Neural cell (in vitro differentiated cells): ENCODE results near the gene NPNT. TPM values are rescaled to one million over a fixed set of nuclear protein-coding genes. Genes with fewer than 3 reads are reported as not detected.

Experiments used
- H2AFZ ChIP-seq: fragments of 200-600, 300-800 bp; sonication (generic), shearing (Covaris generic); 2 replicates; pipeline ENCODE4 v1.6.0; 2014; ENCODE audit warnings: low read depth, mild to moderate bottlenecking, antibody characterized with exemption, low read length, moderate library complexity
- H3F3A ChIP-seq: fragments of 200-600 bp; shearing (Covaris generic); 2 replicates; pipeline ENCODE4 v1.6.1; 2016; ENCODE audit warnings: mild to moderate bottlenecking, moderate library complexity, mixed read lengths, antibody characterized with exemption, low read length; ENCODE audit not compliant: insufficient read depth, poor library complexity, severe bottlenecking
- H3K27ac ChIP-seq: fragments of 200-600, 300-800 bp; sonication (generic), shearing (Covaris generic); 2 replicates; pipeline ENCODE4 v1.5.1; 2014; ENCODE audit warnings: mild to moderate bottlenecking, low read length, moderate library complexity
- H3K27me3 ChIP-seq: fragments of 300-800, 200-600 bp; sonication (generic), shearing (Covaris generic); 2 replicates; pipeline ENCODE4 v1.6.0; 2014; ENCODE audit warnings: mild to moderate bottlenecking, low read depth, low read length, moderate library complexity; ENCODE audit not compliant: insufficient read depth
- H3K36me3 ChIP-seq: fragments of 300-800, 200-600 bp; sonication (generic), shearing (Covaris generic); 2 replicates; pipeline ENCODE4 v1.5.1; 2014; ENCODE audit warnings: mild to moderate bottlenecking, antibody characterized with exemption, low read length, moderate library complexity; ENCODE audit not compliant: insufficient read depth
- H3K4me2 ChIP-seq: fragments of 300-800, 200-600 bp; sonication (generic), shearing (Covaris generic); 2 replicates; pipeline ENCODE4 v1.6.0; 2014; ENCODE audit warnings: mild to moderate bottlenecking, low read length
- H3K4me3 ChIP-seq: fragments of 300-800, 200-600 bp; sonication (generic), shearing (Covaris generic); 2 replicates; pipeline ENCODE4 v1.5.1; 2014; ENCODE audit warnings: mild to moderate bottlenecking, low read length, moderate library complexity
- H3K79me2 ChIP-seq: fragments of 200-600 bp; shearing (Covaris generic); replicated peaks from 2 replicates; pipeline ENCODE4 v1.6.0; 2014; ENCODE audit warnings: mild to moderate bottlenecking, low read length, moderate library complexity; ENCODE audit not compliant: insufficient read depth
- H3K9ac ChIP-seq: fragments of 300-800, 200-600 bp; sonication (generic), shearing (Covaris generic); 2 replicates; pipeline ENCODE4 v1.6.1; 2016; ENCODE audit warnings: mild to moderate bottlenecking, low read length, mixed read lengths
- H3K9me2 ChIP-seq: fragments of 200-600 bp; shearing (Covaris generic); 2 replicates; pipeline ENCODE4 v1.6.1; 2016; ENCODE audit warnings: mild to moderate bottlenecking, low read length, mixed read lengths; ENCODE audit not compliant: insufficient read depth
- H3K9me3 ChIP-seq: fragments of 200-600, 300-800 bp; sonication (generic), shearing (Covaris generic); 2 replicates; pipeline ENCODE4 v1.6.1; 2016; ENCODE audit warnings: mild to moderate bottlenecking, mixed run types, low read length, moderate library complexity, mixed read lengths
- H4K20me1 ChIP-seq: fragments of 200-600 bp; shearing (Covaris generic); 2 replicates; pipeline ENCODE4 v1.6.1; 2016; ENCODE audit warnings: mild to moderate bottlenecking, mixed run types; ENCODE audit not compliant: insufficient read depth
- CTCF ChIP-seq: fragments of 450-650 bp; IDR thresholded peaks from 2 replicates; pipeline ENCODE4 v1.5.1; 2014; ENCODE audit warnings: antibody characterized with exemption, mild to moderate bottlenecking, moderate library complexity; ENCODE audit not compliant: poor library complexity, severe bottlenecking
- EP300 ChIP-seq: fragments of 450-650 bp; conservative IDR thresholded peaks from 2 replicates; pipeline ENCODE4 v1.6.1; 2014; ENCODE audit warnings: antibody characterized with exemption, mild to moderate bottlenecking, moderate library complexity; ENCODE audit not compliant: poor library complexity, severe bottlenecking
- EZH2 ChIP-seq: fragments of 200-600, 300-800 bp; shearing (Covaris generic), sonication (generic); IDR thresholded peaks from 2 replicates; pipeline ENCODE4 v1.6.1; 2014; ENCODE audit warnings: antibody characterized with exemption, low read length, borderline replicate concordance, mild to moderate bottlenecking; ENCODE audit not compliant: insufficient read depth, poor library complexity, severe bottlenecking
- MXI1 ChIP-seq: fragments of 450-650 bp; conservative IDR thresholded peaks from 2 replicates; pipeline ENCODE4 v1.6.1; 2014; ENCODE audit warnings: antibody characterized with exemption, mild to moderate bottlenecking; ENCODE audit not compliant: poor library complexity, severe bottlenecking
- POLR2AphosphoS5 ChIP-seq: IDR thresholded peaks from 2 replicates; pipeline ENCODE4 v1.6.1; 2012
- RAD21 ChIP-seq: fragments of 450-650 bp; conservative IDR thresholded peaks from 2 replicates; pipeline ENCODE4 v1.6.1; 2014; ENCODE audit warnings: antibody characterized with exemption, mild to moderate bottlenecking, moderate library complexity
- REST ChIP-seq: IDR thresholded peaks from 2 replicates; pipeline ENCODE4 v1.6.1; 2012; ENCODE audit warnings: borderline replicate concordance
- SMC3 ChIP-seq: fragments of 450-650 bp; conservative IDR thresholded peaks from 2 replicates; pipeline ENCODE4 v1.6.1; 2014; ENCODE audit warnings: antibody characterized with exemption, mild to moderate bottlenecking, moderate library complexity; ENCODE audit not compliant: poor library complexity
- TAF1 ChIP-seq: IDR thresholded peaks from 2 replicates; pipeline ENCODE4 v1.6.1; 2012; ENCODE audit warnings: low read depth
- polyA plus RNA-seq: library from polyadenylated mRNA; depleted of rRNA; stranded (reverse); fragments of >200 nt; gene quantifications from 2 replicates; pipeline ENCODE4 v1.2.3, GENCODE V29; 2014

NPNT gene
- polyA plus RNA-seq, 1 donor from 2014 or later = 2.6 TPM

- Histone ChIP-seq H3K4me3 (peak overlapping the region; percentile 73), H3K27me3 (peaks cover 77% of the 10 kb centered on the region), H3K4me2 (peak overlapping the region; percentile 61), H3K9me3 (no peaks in the 10 kb centered on the region), H3F3A (no peaks in the 10 kb centered on the region), H3K27ac (no peak overlapping the region), H2AFZ (peak overlapping the region; percentile 42), H4K20me1 (no peaks in the 10 kb centered on the region), H3K9ac (peak overlapping the region; percentile 44), H3K79me2 (no peaks in the 10 kb centered on the region), H3K36me3 (no peaks in the 10 kb centered on the region), H3K9me2 (no peaks in the 10 kb centered on the region)
- TF ChIP-seq SMC3 = no peak
- peak; percentile 27 for TF ChIP-seq RAD21
- TF ChIP-seq EZH2 = no peak
- TF ChIP-seq POLR2AphosphoS5 = peak; percentile 19
- no peak for TF ChIP-seq TAF1
- TF ChIP-seq EP300 = peak; percentile 47
- no peak for TF ChIP-seq REST
- TF ChIP-seq CTCF = peak; percentile 48
- TF ChIP-seq MXI1 = no peak
Observed at GRCh38 chr4:105895583-105896460, 551 bp downstream of the NPNT start.

- Histone ChIP-seq H2AFZ (peak overlapping the region; percentile 42), H3K9ac (peak overlapping the region; percentile 44), H3F3A (no peaks in the 10 kb centered on the region), H3K79me2 (no peaks in the 10 kb centered on the region), H3K9me2 (no peaks in the 10 kb centered on the region), H3K27me3 (peaks cover 77% of the 10 kb centered on the region), H3K4me2 (peak overlapping the region; percentile 61), H4K20me1 (no peaks in the 10 kb centered on the region), H3K27ac (no peak overlapping the region), H3K36me3 (no peaks in the 10 kb centered on the region), H3K4me3 (peak overlapping the region; percentile 73), H3K9me3 (no peaks in the 10 kb centered on the region)
- TF ChIP-seq MXI1 (no peak), TAF1 (no peak), EP300 (no peak), RAD21 (no peak), POLR2AphosphoS5 (no peak), SMC3 (no peak), EZH2 (no peak), CTCF (no peak), REST (no peak)
Observed at GRCh38 chr4:105896461-105896942, 1.2 kb downstream of the NPNT start.
